IPS-NIHi7 (cell line): ENCODE data around the gene AOPEP.

Experiments used
- DNase-seq: peaks from one replicate; pipeline ENCODE4 v3.0.0; 2012; ENCODE audit warnings: mixed read lengths; ENCODE audit errors: extremely low spot score

AOPEP gene

DNA sequence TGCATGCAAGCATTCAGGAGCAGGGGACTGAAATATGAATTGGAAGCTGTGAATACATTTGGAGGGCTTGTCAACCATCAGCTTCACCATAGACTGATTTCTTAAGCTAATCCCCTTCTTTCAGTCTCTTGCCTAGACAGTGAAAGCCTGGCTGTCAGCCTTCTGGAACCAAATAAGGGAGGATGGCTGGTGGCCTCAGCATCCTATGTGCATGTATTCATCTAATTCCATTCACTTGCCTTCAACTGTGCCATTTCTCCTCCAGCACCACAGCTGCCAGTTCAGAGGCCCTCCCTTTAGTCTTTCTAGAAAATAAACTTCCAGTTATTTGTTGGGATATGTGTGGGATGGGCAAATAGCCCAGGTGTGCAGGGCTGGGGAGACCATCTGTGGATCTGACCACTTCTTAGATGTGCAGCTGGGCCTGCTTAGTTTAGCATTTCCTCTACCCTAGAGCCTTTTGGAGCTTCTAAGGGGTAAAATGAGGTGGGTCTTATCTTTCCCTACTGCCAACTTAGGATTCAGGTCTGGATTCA is 62.1 kb downstream of the AOPEP start:
- DNase-seq: no peak

DNA sequence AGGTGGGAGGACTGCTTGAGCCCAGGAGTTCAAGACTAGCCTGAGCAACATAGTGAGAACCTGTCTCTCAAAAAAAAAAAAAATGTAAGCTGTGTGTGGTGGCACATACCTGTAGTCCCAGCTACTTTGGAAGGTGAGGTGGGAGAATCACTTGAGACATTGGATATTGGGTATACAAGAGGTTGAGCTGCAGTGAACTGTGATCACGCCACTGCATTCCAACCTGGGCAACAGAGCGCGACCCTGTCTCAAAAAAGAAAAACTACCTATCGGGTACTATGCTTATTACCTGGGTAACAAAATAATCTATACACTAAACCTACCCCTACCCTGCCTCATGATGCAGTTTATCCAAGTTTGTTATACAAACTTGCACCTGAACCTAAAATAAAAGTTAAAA is 64.9 kb downstream of the AOPEP start:
- DNase-seq: no peak

DNA sequence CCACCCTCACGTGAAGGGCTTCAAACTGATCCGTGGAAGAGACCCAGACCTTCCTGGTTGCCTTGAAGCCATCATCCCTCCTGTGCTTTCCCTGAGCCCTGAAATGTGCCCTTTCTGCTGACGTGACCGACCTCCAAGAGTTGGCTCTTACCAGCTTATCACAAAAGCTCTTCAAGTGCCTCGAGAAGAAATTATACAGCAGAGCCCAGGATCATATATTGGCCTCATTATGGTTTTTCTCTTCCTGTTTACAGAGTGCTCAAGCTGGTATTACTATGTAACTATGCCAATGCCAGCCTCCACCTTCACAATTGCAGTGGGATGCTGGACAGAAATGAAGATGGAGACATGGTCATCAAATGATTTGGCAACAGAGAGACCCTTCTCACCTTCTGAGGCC is 66.0 kb downstream of the AOPEP start:
- no peak for DNase-seq

DNA sequence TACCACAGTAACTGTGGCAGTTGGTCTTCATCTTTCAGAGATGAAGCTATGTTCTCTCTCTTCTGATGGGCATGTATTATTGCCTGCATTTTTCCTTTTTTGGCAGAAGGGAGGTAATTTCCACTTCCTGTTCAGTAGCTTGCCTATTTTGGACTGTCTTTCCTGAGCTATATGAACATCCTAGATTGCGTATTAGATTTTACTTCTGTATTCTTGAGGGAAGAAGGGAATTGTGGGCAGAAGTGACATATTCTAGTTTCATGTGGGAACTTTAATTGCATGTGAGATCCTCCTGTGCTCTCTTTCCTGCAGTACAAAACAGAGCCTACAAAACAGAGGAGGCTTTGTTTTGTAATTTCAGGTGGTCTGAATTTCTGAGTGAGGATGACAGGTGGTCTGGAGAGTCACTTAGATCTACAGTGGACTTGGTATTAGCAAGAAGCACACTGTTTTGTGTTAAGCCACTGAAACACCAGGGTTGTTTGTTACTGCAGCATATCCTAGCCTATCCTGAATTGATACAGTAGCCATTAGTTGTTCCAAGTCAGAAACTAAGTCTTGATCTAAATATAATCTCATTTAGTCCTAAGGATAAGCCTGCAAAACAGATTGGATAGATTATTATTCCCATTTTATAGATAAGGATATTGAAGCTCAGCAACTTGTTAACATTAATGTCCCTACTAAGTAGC is 68.1 kb downstream of the AOPEP start:
- no peak for DNase-seq

DNA sequence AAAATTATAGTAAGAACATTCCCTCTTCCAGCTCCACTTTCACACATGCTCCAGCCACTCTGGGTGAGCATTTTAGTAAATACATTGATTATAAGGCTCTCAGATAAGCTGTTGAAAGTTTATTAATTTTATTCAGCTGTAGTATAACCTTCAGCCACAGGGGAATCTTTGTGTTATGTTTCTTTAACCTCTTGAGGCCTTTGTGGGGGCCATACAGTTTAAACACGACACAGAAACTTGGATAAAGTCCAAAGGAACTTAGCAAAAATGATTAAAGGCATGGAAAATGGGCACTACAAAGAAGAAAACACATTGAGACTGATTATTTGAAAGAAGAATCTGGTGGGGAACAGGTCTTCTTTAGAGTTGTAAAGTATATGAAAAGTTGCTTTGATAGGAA is 70.2 kb downstream of the AOPEP start:
- DNase-seq: no peak

DNA sequence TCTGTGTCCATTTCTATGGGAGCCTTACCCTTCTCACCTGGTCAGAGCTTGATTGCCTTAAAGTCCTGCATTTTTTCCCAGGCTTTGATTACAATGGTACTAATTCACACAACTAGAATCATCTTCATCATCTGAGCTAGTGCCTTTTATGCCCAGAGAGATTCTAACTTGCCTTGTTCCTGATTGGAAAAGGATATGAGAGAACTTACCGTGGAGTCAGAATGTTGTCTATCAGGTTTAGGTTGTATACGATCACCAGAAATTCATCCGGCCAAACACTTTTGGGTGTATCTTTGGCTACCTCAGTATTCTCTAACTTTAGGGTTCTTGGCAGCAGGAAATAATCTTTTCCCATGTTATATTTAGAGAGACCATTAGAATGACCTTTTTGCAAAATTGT is 71.7 kb downstream of the AOPEP start:
- DNase-seq: no peak

DNA sequence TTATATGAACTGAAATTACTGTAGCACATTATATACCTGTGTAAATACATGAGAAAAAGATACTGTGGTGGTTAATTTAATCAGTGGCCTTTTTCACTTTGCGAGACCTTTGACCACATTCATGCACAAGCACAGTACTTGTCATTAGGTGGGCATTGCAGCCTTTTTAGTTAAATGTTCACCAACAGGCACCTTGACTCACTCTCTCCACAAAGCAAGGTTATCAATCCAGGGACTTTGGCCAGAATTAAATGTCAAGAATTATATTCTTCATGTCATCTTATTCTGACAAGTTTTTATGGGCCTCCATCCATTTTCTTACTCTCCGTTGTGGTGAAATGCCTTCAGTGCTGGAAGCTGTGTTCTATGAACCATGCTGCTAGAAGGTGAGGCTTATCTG is 72.2 kb downstream of the AOPEP start:
- no peak for DNase-seq

DNA sequence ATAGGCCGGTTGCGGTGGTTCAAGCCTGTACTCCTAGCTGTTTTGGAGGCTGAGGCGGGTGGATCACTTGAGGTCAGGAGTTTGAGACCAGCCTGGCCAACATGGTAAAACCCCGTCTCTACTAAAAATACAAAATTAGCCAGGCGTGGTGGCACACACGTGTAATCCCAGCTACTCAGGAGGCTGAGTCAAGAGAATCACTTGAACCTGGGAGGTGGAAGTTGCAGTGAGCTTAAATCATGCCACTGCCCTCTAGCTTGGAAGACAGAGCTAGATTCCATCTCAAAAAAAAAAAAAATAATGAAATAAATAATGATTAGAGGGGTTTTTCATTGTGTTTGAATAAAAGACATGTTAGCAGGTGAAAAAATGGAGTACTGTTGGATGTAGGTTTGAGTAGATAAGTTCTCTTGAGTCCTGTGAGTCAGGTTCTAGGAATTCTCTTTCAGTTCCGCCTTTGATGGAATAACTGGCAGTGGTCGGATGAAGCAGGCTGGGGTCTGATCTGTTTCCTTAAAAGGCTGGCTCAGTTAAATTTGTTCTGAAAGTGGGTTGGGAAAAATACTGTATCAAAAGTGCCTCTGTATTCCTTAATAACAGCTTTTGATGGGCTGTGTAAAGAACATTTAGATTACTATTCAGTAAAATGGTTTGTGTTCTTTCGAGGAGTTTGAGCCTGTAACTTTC is 73.2 kb downstream of the AOPEP start:
- DNase-seq: no peak

DNA sequence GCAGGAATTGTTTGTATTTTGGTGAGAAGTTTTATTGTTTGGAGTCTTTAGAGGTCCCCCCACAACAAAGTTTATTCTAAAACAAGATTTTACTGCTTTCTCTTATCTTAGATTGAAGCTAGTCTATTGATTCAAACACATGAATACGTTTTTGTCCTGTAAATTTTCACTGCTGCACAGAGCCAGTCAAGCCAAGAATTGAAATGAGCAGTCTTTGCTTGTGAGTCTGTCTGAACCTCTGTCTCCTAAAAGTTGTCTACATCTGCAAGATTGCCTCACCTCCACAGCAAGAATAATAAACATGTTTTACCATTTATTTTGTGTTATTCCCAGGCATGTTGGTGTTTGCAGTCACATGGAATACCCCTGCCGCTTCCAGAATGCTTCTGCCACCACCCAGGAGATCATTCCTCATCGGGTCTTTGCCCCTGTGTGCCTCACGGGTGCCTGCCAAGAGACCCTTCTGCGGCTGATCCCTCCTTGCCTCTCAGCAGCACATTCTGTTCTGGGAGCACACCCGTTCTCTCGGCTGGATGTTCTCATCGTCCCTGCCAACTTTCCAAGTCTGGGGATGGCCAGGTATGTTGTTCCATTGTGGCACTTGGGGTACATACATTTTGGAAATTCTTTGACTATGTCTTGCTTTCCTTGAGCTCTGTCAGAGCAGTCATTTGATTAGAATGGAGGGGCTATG is 74.1 kb downstream of the AOPEP start:
- no peak for DNase-seq

DNA sequence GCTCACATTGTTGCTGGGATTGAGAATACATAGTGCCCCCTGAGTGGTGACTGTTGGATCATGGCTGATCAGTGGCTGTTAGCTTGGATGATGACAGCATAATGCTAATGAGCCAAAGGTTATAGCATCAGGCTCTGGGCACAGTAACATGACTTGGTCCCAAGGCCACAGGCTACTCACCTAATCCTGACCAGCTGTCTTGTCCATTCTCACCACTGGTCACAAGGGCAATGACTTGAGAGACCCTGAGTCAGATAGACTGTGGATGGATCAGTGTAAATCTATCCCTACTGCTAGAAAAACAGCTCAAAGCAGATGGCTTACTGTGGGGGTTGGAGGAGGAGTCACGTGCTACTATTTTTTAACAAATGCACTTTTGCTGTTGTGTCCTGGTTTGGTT is 74.7 kb downstream of the AOPEP start:
- no peak for DNase-seq

DNA sequence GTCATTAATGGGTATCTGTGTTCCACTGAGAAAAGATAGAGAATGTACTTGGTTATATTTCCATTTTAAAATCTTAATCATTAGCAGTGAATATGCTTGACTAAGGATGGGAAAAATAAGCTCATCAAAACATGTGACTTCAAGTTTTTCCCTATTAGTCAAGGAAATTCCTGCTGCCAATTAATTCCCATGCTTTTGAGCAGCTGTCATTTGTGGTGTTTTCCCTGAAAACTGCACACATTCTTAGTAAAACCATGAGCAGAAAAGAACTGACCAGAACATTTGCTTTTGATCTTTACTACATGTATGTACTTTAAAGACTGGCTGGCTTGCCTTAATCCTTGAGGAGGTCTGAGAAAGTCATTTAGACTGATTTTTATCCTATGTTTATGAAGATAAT is 75.2 kb downstream of the AOPEP start:
- no peak for DNase-seq

DNA sequence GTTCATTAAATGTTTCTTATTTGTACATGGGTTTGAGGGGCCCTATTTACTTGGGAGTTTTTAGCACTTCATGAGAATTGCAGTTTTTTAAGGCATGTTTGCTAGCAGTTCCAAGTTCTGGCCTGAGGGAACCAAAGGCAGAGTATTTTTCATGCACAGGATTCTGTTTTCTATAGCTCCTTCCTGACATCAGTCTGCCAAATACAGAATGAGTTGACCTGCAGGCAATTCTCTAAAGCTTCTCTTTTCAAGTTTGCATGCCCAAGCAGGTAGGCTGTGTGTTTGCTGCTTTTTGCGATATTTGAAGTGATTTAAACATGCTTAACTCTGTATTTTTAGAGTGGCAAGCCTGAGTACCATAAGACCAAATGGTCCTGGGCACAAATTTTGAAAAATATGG is 75.8 kb downstream of the AOPEP start:
- no peak for DNase-seq

DNA sequence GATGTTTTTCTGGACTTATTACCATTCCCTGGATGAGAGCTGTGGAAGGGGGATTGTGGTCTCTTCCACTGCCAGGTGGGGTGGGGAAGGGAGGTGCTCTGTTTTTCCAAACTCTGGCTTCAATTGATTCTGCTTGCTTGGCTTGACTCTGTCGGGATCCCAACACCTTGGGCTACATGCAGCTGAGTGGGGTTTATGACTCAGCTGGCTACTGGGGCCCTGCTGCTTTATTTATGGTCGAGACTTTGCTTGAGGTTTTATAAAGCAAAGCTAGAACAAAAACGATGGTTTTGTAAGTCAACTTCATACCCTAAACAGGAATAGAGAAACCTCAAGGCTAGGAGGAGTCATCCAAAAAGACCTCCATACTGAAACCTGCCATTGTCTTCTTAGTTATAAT is 76.3 kb downstream of the AOPEP start:
- DNase-seq: no peak

DNA sequence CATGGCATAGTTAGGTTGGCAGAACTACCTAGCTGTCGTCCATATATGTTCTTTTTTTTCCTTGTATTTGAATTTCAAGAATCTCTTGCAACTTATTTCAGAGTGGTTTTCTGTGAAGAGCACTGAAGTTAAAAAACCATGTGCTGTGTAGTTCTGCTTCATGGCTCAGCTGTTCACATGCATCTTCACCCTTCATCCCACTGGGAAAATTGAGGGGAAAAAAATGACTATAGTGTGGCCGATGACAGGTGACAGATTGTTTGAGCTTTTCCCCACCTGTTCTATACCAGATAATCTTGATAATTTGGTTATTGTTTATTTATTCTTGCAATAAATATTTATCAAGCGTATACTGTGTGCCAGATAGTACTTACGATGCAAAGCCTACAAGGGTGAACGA is 77.8 kb downstream of the AOPEP start:
- no peak for DNase-seq

DNA sequence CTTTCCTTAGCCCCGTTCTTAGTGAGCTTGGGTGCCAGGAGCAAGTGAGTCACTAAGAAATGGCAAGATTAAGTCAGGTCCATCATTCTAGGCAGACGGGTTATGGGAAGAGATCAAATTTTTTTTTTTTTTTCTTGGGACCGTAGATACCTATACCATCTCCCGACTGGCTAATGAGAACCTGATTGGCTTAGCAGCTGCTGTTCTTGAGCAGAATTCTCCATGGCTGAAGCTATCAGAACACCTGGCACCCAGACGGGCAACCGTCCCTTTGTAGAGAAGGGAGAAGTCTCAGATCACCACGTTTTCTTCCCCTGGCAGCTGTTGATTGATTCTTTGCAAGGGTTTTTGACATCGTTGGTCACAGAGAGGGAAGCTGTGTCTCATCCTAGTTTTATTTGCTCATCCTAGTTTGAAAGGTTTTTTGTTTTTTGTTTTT is 78.6 kb downstream of the AOPEP start:
- no peak for DNase-seq

DNA sequence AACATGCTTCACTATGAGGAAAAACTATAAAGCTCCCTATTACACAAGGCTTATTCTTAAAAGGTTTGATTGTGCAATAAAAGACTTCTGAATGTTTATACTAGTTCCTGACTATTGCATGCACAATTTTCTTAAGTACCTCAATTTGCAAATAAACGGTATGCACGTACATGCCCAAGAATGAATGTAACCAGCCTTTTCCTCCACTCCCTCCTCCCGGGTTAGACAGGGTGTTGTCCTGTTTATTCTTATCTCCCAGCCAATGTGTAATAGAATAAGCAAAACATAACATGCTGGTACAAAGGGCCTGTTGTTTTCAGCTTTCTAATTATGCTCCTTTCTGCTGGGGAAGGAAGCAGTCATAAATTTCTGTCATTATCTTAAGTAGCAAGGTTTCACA is 79.1 kb downstream of the AOPEP start:
- DNase-seq: no peak

DNA sequence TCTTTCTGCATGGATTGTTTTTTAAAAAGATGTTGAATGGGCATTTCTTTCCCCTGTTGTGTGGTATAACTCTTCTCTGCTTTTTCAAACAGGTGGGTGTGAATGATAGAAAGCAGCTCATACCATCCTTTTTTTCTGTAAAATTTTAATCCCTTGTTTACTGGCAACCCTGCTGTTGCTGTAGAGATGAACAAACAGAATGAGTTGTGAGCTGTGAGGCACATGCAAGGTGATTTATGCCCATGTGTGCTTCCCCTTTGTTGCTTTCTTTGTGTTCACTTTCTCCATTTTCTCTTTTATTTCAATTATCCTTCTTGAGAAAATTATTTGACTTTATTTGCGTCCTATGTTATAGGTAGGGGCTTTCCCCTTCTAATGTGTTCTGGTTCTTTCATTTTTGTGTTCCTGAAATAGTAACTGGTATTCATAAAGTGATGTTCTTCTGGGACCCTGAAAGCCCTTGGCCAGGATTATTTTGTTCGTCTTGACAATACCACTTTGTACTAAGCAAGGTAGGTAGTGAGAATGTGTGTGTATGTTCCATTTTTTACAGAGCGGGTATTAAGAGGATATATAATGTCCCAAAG is 79.9 kb downstream of the AOPEP start:
- DNase-seq: no peak

DNA sequence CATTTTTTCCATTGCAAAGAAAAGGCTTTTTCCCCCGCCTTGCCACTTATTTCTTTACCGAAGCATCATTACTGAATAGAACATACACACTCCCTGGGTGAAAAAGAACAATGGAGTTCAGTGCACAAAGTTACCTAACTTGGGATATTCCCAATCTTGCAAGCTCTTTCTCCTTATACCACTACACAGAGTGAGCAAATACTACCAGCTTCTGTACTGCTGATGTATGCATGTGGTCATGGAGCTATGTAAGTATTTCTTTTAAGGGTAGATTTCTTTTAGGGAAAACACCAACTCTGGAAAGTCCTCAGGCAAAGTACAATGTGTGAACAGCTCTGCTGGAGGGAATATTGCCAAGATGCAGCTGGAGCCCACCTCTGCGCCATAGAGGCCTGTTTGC is 81.1 kb downstream of the AOPEP start:
- DNase-seq: no peak

DNA sequence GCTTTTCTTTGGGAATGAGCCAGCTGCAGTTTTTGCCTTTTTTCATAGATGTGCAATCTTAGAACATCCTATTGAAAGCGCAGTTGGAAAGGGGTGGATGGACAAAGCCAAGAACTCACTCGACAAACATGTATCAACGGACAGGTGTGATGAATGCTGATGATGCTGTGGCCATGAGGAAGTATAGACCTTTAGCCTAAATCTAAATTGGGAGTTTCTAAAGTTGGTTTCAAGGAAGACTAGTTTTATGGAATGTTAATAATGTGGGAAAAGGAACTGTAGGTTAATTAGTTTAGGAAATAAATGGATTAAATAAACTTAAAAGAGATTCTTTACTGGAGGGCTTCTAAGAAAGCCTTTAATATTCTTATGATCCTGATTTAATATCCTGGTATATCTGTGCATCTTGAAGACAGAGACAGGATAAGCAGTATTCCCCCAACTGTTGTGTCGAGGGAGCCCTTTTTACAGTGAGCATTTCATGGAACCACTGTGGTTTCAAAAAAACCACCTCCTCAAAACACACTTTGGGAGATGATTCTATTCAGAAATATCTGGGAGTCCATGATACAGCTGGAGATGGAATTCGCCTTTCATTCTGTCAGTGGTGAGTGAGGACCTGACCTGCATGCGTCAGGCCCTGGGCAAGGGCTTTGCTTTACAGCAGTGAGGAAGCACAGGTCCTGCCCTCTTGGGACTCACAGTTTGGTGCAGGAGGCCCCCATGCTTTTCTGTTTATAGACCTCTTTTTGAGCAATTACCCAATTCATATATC is 82.6 kb downstream of the AOPEP start:
- DNase-seq: no peak

DNA sequence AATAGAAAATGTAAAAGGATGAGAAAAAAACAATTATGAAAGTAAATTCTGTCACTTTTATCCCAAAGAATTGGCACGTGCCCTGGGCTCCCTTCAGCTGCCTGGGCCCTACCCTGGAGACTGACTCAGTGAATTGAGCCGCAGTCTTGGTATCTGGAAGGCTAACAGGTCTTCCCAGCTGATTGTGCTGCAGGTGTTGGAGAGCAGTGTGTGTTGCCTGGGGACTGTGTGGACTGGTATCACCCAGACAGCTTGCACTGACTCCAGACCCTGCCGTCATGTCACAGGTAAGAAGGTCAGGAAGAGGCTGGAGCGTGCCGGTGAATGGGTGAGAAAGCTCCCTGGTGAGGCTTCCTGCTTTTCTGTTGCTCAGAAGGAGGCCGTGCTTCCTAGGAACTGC is 83.3 kb downstream of the AOPEP start:
- DNase-seq: no peak

DNA sequence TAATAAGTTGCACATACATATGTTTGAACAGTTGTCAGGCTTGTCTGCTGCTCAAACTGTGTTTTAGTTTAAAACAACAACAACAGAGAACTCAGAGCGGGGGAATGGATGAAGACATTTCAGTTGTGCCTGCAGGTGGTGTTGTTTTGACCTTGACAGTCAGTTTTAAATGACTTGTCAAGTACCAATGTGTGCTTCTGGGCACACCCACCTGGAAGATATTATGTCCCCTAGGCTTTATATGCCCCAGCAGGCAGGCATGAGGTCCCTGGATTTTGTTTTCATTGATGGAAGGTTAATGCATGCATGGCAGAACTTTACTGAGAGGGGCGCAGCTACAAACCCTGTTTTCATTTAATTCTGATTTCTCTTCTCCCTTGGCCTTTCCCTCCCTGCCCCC is 84.6 kb downstream of the AOPEP start:
- DNase-seq: no peak

DNA sequence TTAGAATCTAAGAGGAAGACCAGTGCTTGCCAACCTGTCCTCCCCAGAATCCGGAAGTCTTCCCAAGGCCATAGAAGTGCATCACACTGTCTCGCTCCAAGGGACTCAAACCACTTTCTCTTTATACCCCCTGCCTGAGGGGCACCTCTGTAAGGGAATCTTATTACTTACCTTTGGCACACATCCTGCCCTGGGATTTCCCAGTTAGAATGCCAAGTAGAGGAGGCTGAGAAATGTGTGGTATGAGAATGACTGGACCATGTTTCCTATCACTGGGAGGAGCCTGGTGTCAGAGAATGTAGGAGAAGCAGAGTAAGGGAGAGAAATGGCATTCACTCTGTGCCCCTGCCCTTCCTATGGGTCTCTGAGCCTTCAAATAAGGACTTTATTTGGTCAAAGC is 85.8 kb downstream of the AOPEP start:
- no peak for DNase-seq
